HCT116 (cell line): ENCODE data around the gene SLC51A. TPM values are rescaled to one million over a fixed set of nuclear protein-coding genes. Genes with fewer than 3 reads are reported as not detected.
A peak's percentile ranks its signal among the peaks of the same experiment; 100 is the strongest.

Experiments
- ATAC-seq: fragments of 200-7000 bp; cut with Tn5 transposase; 2 replicates; pipeline ENCODE4 v1.9.1; 2020; ENCODE audit warnings: mild to moderate bottlenecking, moderate library complexity
- BruUV-seq: library from RNA; stranded (reverse); fragments of 400-500 nt; replicated peaks from 2 replicates; lab custom pipeline; 2021; lab: Mats Ljungman, UMichigan
- CTCF ChIA-PET: fragments of 300-600 bp; sonication (Branson Sonifier 250); formaldehyde crosslinking; loops from one replicate; lab custom pipeline; 2021; ENCODE audit warnings: antibody characterized with exemption; lab: Charles Lee
- POLR2A ChIA-PET: fragments of 300-600, 350-600 bp; sonication (Branson Sonifier 250); formaldehyde crosslinking; loops from one replicate; lab custom pipeline; 2021; ENCODE audit warnings: antibody characterized with exemption; lab: Charles Lee
- RAD21 ChIA-PET, 2 experiments: fragments of 300-600 bp; sonication (Branson Sonifier 250); formaldehyde crosslinking; loops; one replicate each; lab custom pipeline; 2023; ENCODE audit warnings: low total read pairs in 2 of 2; ENCODE audit not compliant: uncharacterized antibody in 2 of 2, unreplicated experiment in 2 of 2, low non-redundant PET in 1 of 2; lab: Charles Lee
- DNase-seq: peaks from one replicate; pipeline ENCODE4 v3.0.0-alpha.2; 2010; ENCODE audit warnings: low read depth, low spot score
- H2AFZ ChIP-seq: fragments of 200-600 bp; shearing (Covaris generic), sonication (generic); 2 replicates; pipeline ENCODE4 v1.6.1; 2017; ENCODE audit warnings: low read depth, mixed run types, mixed read lengths, antibody characterized with exemption, low read length; ENCODE audit not compliant: poor library complexity, severe bottlenecking
- H3K27ac ChIP-seq: 2 replicates; pipeline ENCODE4 v1.5.1; 2012; ENCODE audit warnings: low read depth, low read length
- H3K27me3 ChIP-seq: fragments of 200-600 bp; sonication (generic); 2 replicates; pipeline ENCODE4 v1.6.1; 2016; ENCODE audit warnings: mixed run types, low read length, mixed read lengths; ENCODE audit not compliant: insufficient read depth
- H3K36me3 ChIP-seq, 2 experiments: fragments of 200-500 bp in 1 of 2; fragments of 200-600 bp in 1 of 2; sonication (Bioruptor generic) in 1 of 2; sonication (generic) in 1 of 2; 2 replicates each; pipeline versions ENCODE4 v1.5.1 to v1.6.1; 2014 to 2016; ENCODE audit warnings: low read length in 2 of 2, inconsistent platforms in 1 of 2, mixed read lengths in 1 of 2, mixed run types in 1 of 2; ENCODE audit not compliant: insufficient read depth in 2 of 2, control insufficient read depth in 1 of 2
- H3K4me1 ChIP-seq, 2 experiments: fragments of 200-600 bp in 1 of 2; sonication (generic) in 1 of 2; 2 replicates each; pipeline versions ENCODE4 v1.5.1 to v1.6.1; 2012 to 2017; ENCODE audit warnings: low read length in 2 of 2, inconsistent platforms in 1 of 2, mild to moderate bottlenecking in 1 of 2, mixed read lengths in 1 of 2, mixed run types in 1 of 2, moderate library complexity in 1 of 2; ENCODE audit not compliant: insufficient read depth in 2 of 2, control insufficient read depth in 1 of 2
- H3K4me2 ChIP-seq: fragments of 200-600 bp; sonication (generic); 2 replicates; pipeline ENCODE4 v1.6.1; 2017; ENCODE audit warnings: mixed run types, low read length, mixed read lengths
- H3K4me3 ChIP-seq, 2 experiments: fragments of 200-600 bp in 1 of 2; sonication (generic) in 1 of 2; replicated peaks in 1 of 2; 2 replicates each; pipeline ENCODE4 v1.5.1; 2011 to 2016; ENCODE audit warnings: low read length in 2 of 2, control low read depth in 1 of 2, low read depth in 1 of 2, mild to moderate bottlenecking in 1 of 2, mixed read lengths in 1 of 2, mixed run types in 1 of 2
- H3K79me2 ChIP-seq: fragments of 200-600 bp; sonication (generic); 2 replicates; pipeline ENCODE4 v1.6.1; 2017; ENCODE audit warnings: mild to moderate bottlenecking, mixed run types, low read length, moderate library complexity, mixed read lengths; ENCODE audit not compliant: insufficient read depth
- H3K9ac ChIP-seq: fragments of 200-600 bp; sonication (generic); 2 replicates; pipeline ENCODE4 v1.6.1; 2016; ENCODE audit warnings: low read length, mixed read lengths
- H3K9me2 ChIP-seq: fragments of 200-600 bp; sonication (generic), shearing (Covaris generic); 2 replicates; pipeline ENCODE4 v1.6.1; 2017; ENCODE audit warnings: mixed run types, mild to moderate bottlenecking, moderate library complexity; ENCODE audit not compliant: insufficient read depth
- H3K9me3 ChIP-seq, 2 experiments: fragments of 200-500 bp in 1 of 2; fragments of 200-600 bp in 1 of 2; sonication (Bioruptor generic) in 1 of 2; sonication (generic) in 1 of 2; 2 replicates each; pipeline ENCODE4 v1.6.1; 2014 to 2017; ENCODE audit warnings: low read length in 2 of 2, mixed read lengths in 2 of 2, inconsistent platforms in 1 of 2, low read depth in 1 of 2, mild to moderate bottlenecking in 1 of 2, mixed run types in 1 of 2, moderate library complexity in 1 of 2; ENCODE audit not compliant: control insufficient read depth in 1 of 2, insufficient read depth in 1 of 2
- H4K20me1 ChIP-seq: fragments of 200-600 bp; sonication (generic), shearing (Covaris generic); 2 replicates; pipeline ENCODE4 v1.6.1; 2017; ENCODE audit warnings: mixed run types, mild to moderate bottlenecking, moderate library complexity; ENCODE audit not compliant: insufficient read depth
- CEBPB ChIP-seq: IDR thresholded peaks from 2 replicates; pipeline ENCODE4 v1.6.1; 2012; ENCODE audit warnings: low read depth
- ELF1 ChIP-seq: IDR thresholded peaks from 2 replicates; pipeline ENCODE4 v1.6.1; 2012; ENCODE audit warnings: low read depth, borderline replicate concordance
- EZH2phosphoT487 ChIP-seq: fragments of 200-600 bp; IDR thresholded peaks from 2 replicates; pipeline ENCODE4 v1.6.1; 2018; ENCODE audit warnings: antibody characterized with exemption, borderline replicate concordance
- FOSL1 ChIP-seq: IDR thresholded peaks from 2 replicates; pipeline ENCODE4 v1.6.1; 2012; ENCODE audit warnings: low read depth
- POLR2A ChIP-seq: IDR thresholded peaks from 2 replicates; pipeline ENCODE4 v1.7.0; 2011; ENCODE audit warnings: borderline replicate concordance; ENCODE audit not compliant: insufficient read depth, insufficient read length; ENCODE audit errors: extremely low read depth
- SP1 ChIP-seq: IDR thresholded peaks from 2 replicates; pipeline ENCODE4 v1.6.1; 2012; ENCODE audit warnings: low read depth
- SRF ChIP-seq: IDR thresholded peaks from 2 replicates; pipeline ENCODE4 v1.6.1; 2012; ENCODE audit warnings: low read depth
- intact Hi-C: fragments of 100-400 bp; cut with micrococcal nuclease; formaldehyde crosslinking; loops from 2 replicates; pipeline ENCODE4 v1.10.0; 2022
- total RNA-seq: library from RNA; stranded (reverse); gene quantifications from one replicate; pipeline ENCODE4 v1.2.1, GENCODE V29; 2021; ENCODE audit not compliant: unreplicated experiment
- TF ChIP-seq, protein P1 (sequence below): IDR thresholded peaks from 2 replicates; pipeline ENCODE4 v1.6.1; 2012
- TF ChIP-seq, protein P2 (sequence below): IDR thresholded peaks from 2 replicates; pipeline ENCODE4 v1.6.1; 2011; ENCODE audit warnings: mild to moderate bottlenecking, low read length, moderate library complexity; ENCODE audit not compliant: insufficient replicate concordance; ENCODE audit errors: extremely low read depth
- TF ChIP-seq, protein P3 (sequence below): IDR thresholded peaks from 2 replicates; pipeline ENCODE4 v1.6.1; 2012; ENCODE audit warnings: low read depth

Gene SLC51A
- total RNA-seq, 1 experiment from 2014 or later = not detected

DNA sequence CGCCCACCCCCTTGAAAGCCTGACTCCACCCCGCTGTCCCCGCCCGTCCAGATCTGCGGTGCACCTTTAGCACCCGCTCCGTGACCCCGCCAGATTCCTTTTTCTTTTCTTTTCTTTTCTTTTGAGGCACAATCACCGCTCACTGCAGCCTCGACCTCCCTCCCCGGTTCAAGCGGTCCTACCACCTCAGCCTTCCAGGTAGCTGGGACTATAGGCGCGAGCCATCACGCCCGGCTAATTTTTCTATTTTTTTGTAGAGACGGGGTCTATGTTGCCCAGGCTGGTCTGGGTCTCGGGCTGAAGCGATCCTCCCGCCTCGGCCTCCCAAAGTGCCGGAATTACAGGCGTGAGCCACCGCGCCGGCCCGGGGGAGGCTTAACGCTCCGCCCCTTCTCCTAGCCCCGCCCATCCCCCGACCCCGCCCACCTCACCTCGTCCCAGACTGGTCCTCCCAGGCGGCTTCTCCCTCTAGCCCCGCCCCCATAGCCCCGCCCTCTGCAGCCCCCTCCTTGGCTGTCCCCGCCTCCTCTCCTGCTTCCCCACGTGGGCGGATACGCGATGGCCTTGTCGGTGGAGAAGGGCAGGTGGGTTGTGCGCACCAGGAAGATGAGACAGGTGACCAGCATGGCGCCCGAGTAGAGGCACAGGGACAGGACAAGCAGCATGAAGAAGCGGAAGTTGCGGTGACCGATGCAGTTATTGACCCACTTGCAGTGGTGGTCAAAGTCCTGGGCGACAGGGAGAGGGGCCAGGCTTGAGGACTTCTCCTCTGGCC is 8.3 kb upstream of the SLC51A start:
- peak overlapping the region; percentile 57 for H3K4me2 ChIP-seq
- no TSS peak for BruUV-seq
- intact Hi-C loops = no loop called here
- POLR2A ChIA-PET = no interaction called here
- H3K9me3 ChIP-seq = no peaks in the 10 kb centered on the region
- no peaks in the 10 kb centered on the region for H3K36me3 ChIP-seq
- peaks cover 0 to 6% of the 10 kb centered on the region in 2 experiments; a peak in 1 of 4 replicates for H3K4me1 ChIP-seq
- DNase-seq = no peak
- CTCF ChIA-PET = no interaction called here
- H3K27ac ChIP-seq = no peak overlapping the region
- TF ChIP-seq CEBPB = no peak
- TF ChIP-seq, protein P1, sequence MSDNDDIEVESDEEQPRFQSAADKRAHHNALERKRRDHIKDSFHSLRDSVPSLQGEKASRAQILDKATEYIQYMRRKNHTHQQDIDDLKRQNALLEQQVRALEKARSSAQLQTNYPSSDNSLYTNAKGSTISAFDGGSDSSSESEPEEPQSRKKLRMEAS = no peak
- no peak for TF ChIP-seq FOSL1
- TF ChIP-seq POLR2A = no peak
- TF ChIP-seq, protein P2, sequence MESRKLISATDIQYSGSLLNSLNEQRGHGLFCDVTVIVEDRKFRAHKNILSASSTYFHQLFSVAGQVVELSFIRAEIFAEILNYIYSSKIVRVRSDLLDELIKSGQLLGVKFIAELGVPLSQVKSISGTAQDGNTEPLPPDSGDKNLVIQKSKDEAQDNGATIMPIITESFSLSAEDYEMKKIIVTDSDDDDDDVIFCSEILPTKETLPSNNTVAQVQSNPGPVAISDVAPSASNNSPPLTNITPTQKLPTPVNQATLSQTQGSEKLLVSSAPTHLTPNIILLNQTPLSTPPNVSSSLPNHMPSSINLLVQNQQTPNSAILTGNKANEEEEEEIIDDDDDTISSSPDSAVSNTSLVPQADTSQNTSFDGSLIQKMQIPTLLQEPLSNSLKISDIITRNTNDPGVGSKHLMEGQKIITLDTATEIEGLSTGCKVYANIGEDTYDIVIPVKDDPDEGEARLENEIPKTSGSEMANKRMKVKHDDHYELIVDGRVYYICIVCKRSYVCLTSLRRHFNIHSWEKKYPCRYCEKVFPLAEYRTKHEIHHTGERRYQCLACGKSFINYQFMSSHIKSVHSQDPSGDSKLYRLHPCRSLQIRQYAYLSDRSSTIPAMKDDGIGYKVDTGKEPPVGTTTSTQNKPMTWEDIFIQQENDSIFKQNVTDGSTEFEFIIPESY = no peak
- TF ChIP-seq SRF = no peak
- TF ChIP-seq ELF1 = no peak
- no peak for TF ChIP-seq EZH2phosphoT487
- TF ChIP-seq, protein P3, sequence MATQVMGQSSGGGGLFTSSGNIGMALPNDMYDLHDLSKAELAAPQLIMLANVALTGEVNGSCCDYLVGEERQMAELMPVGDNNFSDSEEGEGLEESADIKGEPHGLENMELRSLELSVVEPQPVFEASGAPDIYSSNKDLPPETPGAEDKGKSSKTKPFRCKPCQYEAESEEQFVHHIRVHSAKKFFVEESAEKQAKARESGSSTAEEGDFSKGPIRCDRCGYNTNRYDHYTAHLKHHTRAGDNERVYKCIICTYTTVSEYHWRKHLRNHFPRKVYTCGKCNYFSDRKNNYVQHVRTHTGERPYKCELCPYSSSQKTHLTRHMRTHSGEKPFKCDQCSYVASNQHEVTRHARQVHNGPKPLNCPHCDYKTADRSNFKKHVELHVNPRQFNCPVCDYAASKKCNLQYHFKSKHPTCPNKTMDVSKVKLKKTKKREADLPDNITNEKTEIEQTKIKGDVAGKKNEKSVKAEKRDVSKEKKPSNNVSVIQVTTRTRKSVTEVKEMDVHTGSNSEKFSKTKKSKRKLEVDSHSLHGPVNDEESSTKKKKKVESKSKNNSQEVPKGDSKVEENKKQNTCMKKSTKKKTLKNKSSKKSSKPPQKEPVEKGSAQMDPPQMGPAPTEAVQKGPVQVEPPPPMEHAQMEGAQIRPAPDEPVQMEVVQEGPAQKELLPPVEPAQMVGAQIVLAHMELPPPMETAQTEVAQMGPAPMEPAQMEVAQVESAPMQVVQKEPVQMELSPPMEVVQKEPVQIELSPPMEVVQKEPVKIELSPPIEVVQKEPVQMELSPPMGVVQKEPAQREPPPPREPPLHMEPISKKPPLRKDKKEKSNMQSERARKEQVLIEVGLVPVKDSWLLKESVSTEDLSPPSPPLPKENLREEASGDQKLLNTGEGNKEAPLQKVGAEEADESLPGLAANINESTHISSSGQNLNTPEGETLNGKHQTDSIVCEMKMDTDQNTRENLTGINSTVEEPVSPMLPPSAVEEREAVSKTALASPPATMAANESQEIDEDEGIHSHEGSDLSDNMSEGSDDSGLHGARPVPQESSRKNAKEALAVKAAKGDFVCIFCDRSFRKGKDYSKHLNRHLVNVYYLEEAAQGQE = no peak
- TF ChIP-seq SP1 = no peak
- TF ChIP-seq, all 23 proteins: peak for 0
- 0 out of 4 replicates have a peak overlapping the region, but pooled peaks of 1 of the 2 experiments have one; percentile 11 for H3K4me3 ChIP-seq
- RAD21 ChIA-PET = no interaction called here
- no peak overlapping the region for H3K9ac ChIP-seq
- H4K20me1 ChIP-seq = no peaks in the 10 kb centered on the region
- H3K9me2 ChIP-seq = no peaks in the 10 kb centered on the region
- no peaks in the 10 kb centered on the region for H3K27me3 ChIP-seq
- H2AFZ ChIP-seq = peak overlapping the region; percentile 80
- H3K79me2 ChIP-seq = no peaks in the 10 kb centered on the region
- ATAC-seq = peak; percentile 80
